Measurements from ENCODE around the gene SLK. TPM values are rescaled to one million over a fixed set of nuclear protein-coding genes. Genes with fewer than 3 reads are reported as not detected.

SLK gene
- total RNA-seq, 2 donors from 2014 or later: 38.3 to 91.2 TPM

- TF ChIP-seq CTCF (IDR thresholded peaks at IDR 0.05): no peak
- H3K27ac ChIP-seq: no peak overlapping the region
- DNase-seq (ENCODE audit: low spot score) (no peak), ATAC-seq (ENCODE audit: insufficient number of reproducible peaks, low FRiP score, low read depth) (no peak)
- H3K27me3 ChIP-seq (replicated peaks; ENCODE audit: insufficient read depth): no peaks in the 10 kb centered on the region
- H3K4me1 ChIP-seq (ENCODE audit: control insufficient read depth in 1 of 2, low read depth in 2 of 2): no peaks in the 10 kb centered on the region
- H3K36me3 ChIP-seq: no peaks in the 10 kb centered on the region
- peaks cover 5% of the 10 kb centered on the region for H3K9me3 ChIP-seq
- no peak overlapping the region for H3K4me3 ChIP-seq
Measured at GRCh38 chr10:103949728-103950127, 17.2 kb upstream of the SLK start.

- no peak for ATAC-seq (ENCODE audit: insufficient number of reproducible peaks, low FRiP score, low read depth)
- DNase-seq (ENCODE audit: low spot score): no peak
- no peak overlapping the region for H3K27ac ChIP-seq
- H3K4me1 ChIP-seq (ENCODE audit: control insufficient read depth in 1 of 2, low read depth in 2 of 2): no peaks in the 10 kb centered on the region
- TF ChIP-seq CTCF (IDR thresholded peaks at IDR 0.05): no peak
- no peaks in the 10 kb centered on the region for H3K27me3 ChIP-seq (replicated peaks; ENCODE audit: insufficient read depth)
- H3K9me3 ChIP-seq: peaks cover 5% of the 10 kb centered on the region
- no peak overlapping the region for H3K4me3 ChIP-seq
- H3K36me3 ChIP-seq: no peaks in the 10 kb centered on the region
Measured at GRCh38 chr10:103951183-103951582, 15.8 kb upstream of the SLK start.

- TF ChIP-seq CTCF (IDR thresholded peaks at IDR 0.05): no peak
- Histone ChIP-seq H3K4me3 (no peak overlapping the region), H3K36me3 (no peaks in the 10 kb centered on the region), H3K27me3 (replicated peaks; ENCODE audit: insufficient read depth) (no peaks in the 10 kb centered on the region), H3K27ac (no peak overlapping the region), H3K9me3 (peaks cover 5% of the 10 kb centered on the region), H3K4me1 (ENCODE audit: control insufficient read depth in 1 of 2, low read depth in 2 of 2) (no peaks in the 10 kb centered on the region)
- DNase-seq (ENCODE audit: low spot score): no peak
- no peak for ATAC-seq (ENCODE audit: insufficient number of reproducible peaks, low FRiP score, low read depth)
Measured at GRCh38 chr10:103951942-103952341, 15.0 kb upstream of the SLK start.

GRCh38 chr10:103954543-103954942 is 12.4 kb upstream of the SLK start:
- ATAC-seq (ENCODE audit: insufficient number of reproducible peaks, low FRiP score, low read depth) (no peak), DNase-seq (ENCODE audit: low spot score) (no peak)
- no peak for TF ChIP-seq CTCF (IDR thresholded peaks at IDR 0.05)
- no peak overlapping the region for H3K4me3 ChIP-seq
- H3K36me3 ChIP-seq: no peaks in the 10 kb centered on the region
- no peaks in the 10 kb centered on the region for H3K4me1 ChIP-seq (ENCODE audit: control insufficient read depth in 1 of 2, low read depth in 2 of 2)
- no peak overlapping the region for H3K27ac ChIP-seq
- H3K27me3 ChIP-seq (replicated peaks; ENCODE audit: insufficient read depth): no peaks in the 10 kb centered on the region
- H3K9me3 ChIP-seq: peaks cover 5% of the 10 kb centered on the region

- TF ChIP-seq CTCF (IDR thresholded peaks at IDR 0.05): no peak
- no peak for ATAC-seq (ENCODE audit: insufficient number of reproducible peaks, low FRiP score, low read depth)
Measured at GRCh38 chr10:103958996-103959395, 7.9 kb upstream of the SLK start.

More at GRCh38 chr10:103958996-103959395, 7.9 kb upstream of the SLK start:
- no peak overlapping the region for H3K27ac ChIP-seq
- H3K4me3 ChIP-seq: no peak overlapping the region
- H3K36me3 ChIP-seq: no peaks in the 10 kb centered on the region
- no peaks in the 10 kb centered on the region for H3K27me3 ChIP-seq (replicated peaks; ENCODE audit: insufficient read depth)
- H3K4me1 ChIP-seq (ENCODE audit: control insufficient read depth in 1 of 2, low read depth in 2 of 2): no peaks in the 10 kb centered on the region
- no peak for DNase-seq (ENCODE audit: low spot score)
- peaks cover 5% of the 10 kb centered on the region for H3K9me3 ChIP-seq
